ENCODE results near the gene DUS2.

- no peak for TF ChIP-seq CTCF (IDR thresholded peaks at IDR 0.05)
- no peak for TF ChIP-seq POLR2A (IDR thresholded peaks at IDR 0.05)
Observed at GRCh38 chr16:68037841-68038597, 14.9 kb downstream of the DUS2 start.
